Measurements from ENCODE around the gene CSNK2A1. TPM values are rescaled to one million over a fixed set of nuclear protein-coding genes. Genes with fewer than 3 reads are reported as not detected.
A peak's percentile ranks its signal among the peaks of the same experiment; 100 is the strongest.
"Not testable (repeated sequence)": the region's sequence is repeated elsewhere in the genome, so short reads cannot be mapped to it uniquely, and the experiment has no call there.

CSNK2A1 gene
- total and polyA plus RNA-seq, 7 donors = 43.9 to 180 (median 122) TPM

DNA sequence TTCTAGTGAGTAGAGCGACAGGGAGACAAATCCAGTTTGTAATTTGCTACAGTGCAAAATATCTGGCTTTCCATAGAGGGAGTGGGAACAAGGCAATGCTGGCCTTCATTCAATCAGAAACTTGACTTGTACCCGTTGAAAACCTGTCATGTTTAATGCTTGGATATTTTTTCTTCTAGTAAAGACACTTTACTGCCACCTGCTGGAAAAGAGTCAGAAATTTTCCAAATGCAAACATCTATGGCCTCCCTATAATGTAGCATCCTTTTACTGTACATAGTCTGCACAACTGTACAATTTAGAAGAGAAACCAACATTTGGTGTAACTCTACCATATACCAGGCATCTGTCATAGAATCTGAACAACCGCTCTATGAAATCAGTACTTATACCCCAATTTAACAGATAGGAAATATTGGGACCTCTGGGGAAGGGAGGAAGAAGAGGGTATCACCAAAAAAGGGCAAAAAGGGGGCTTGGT lies 64.6 kb downstream of the CSNK2A1 start:
- Histone ChIP-seq H3K4me3 (no peak overlapping the region), H3K4me1 (peaks cover 9% of the 10 kb centered on the region), H3K9me3 (no peaks in the 10 kb centered on the region), H3K27me3 (ENCODE audit: insufficient read depth in 3 of 3, low read length in 2 of 3) (no peaks in the 10 kb centered on the region), H3K36me3 (ENCODE audit: insufficient read depth in 1 of 2, low read depth in 1 of 2) (peaks cover 6 to 38% of the 10 kb centered on the region in 2 donors), H3K27ac (no peak overlapping the region)
- no peak for DNase-seq
- ATAC-seq = peak; percentile 48 to 70 (median 56)
- WGBS, 3 donors = 37 to 52% (median 45%) methylated on average over 3 of the region's 3 CpGs
- intact Hi-C loops (cut with DNase I) = loop anchor here (1.0 to 10.0 kb wide), 4 partner anchors 72 to 125 kb away; partner anchors contain the start of gene RBCK1 (in 2 of the 2)
- TF ChIP-seq, protein P1, sequence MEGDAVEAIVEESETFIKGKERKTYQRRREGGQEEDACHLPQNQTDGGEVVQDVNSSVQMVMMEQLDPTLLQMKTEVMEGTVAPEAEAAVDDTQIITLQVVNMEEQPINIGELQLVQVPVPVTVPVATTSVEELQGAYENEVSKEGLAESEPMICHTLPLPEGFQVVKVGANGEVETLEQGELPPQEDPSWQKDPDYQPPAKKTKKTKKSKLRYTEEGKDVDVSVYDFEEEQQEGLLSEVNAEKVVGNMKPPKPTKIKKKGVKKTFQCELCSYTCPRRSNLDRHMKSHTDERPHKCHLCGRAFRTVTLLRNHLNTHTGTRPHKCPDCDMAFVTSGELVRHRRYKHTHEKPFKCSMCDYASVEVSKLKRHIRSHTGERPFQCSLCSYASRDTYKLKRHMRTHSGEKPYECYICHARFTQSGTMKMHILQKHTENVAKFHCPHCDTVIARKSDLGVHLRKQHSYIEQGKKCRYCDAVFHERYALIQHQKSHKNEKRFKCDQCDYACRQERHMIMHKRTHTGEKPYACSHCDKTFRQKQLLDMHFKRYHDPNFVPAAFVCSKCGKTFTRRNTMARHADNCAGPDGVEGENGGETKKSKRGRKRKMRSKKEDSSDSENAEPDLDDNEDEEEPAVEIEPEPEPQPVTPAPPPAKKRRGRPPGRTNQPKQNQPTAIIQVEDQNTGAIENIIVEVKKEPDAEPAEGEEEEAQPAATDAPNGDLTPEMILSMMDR (IDR thresholded peaks at IDR 0.05) = peak; percentile 66

DNA sequence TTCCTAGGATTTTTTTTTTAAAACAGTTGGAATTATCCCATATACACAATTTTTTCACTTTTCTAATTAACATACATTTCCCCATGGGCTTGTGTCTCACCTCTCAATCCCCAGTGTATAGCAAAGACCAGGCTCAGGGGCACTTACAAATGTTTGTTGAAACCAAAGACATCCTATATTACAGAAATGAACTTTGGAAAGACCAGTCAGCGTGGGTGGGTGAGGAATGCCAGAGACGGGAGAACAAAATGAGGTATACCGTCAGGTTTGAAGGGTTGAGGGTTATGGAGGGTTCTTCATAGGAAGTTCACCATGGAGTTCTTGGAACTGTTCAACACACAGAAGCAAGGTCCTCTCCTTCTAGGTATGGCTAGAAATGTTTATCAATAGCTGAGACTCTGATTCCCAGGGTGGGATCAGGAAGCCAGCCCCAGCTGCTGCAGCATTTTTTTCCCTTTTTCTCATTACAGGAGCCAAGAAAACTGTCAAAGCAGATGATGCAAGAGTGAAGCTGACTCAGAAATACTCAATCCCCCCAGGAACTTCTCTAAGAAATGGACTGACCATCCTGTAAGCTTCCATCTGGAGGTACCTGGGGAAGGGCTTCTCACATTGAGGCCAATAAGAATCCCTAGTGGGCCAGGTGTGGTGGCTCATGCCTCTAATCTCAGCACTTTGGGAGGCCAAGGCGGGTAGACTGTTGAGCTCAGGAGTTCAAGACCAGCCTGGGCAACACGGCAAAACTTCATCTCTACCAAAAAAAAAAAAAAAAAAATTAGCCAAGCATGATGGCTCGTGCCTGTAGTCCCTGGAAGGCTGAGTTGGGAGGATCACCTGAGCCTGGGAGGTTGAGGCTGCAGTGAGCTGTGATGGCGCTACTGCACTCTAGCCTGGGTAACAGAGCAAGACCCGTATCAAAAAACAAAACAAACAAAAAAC lies 65.3 kb downstream of the CSNK2A1 start:
- TF ChIP-seq, protein P1 (IDR thresholded peaks at IDR 0.05) = no peak
- WGBS, 3 donors = 67 to 87% (median 68%) methylated on average over 8 of the region's 8 CpGs
- H3K4me1 ChIP-seq = peaks cover 4% of the 10 kb centered on the region
- DNase-seq (no peak), ATAC-seq (peak in 3 of 4 donors; percentile 13 to 24 (median 19))
- no peak overlapping the region for H3K4me3 ChIP-seq
- intact Hi-C loops (cut with DNase I) = loop anchor here (2.0 to 10.0 kb wide), 3 partner anchors 71 to 123 kb away; partner anchors contain the start of gene RBCK1 (in 2 of the 2)
- no peaks in the 10 kb centered on the region for H3K27me3 ChIP-seq (ENCODE audit: insufficient read depth in 3 of 3, low read length in 2 of 3)
- H3K27ac ChIP-seq = no peak overlapping the region
- H3K36me3 ChIP-seq (ENCODE audit: insufficient read depth in 1 of 2, low read depth in 1 of 2) = peaks cover 6 to 31% of the 10 kb centered on the region in 2 donors
- H3K9me3 ChIP-seq = no peaks in the 10 kb centered on the region

DNA sequence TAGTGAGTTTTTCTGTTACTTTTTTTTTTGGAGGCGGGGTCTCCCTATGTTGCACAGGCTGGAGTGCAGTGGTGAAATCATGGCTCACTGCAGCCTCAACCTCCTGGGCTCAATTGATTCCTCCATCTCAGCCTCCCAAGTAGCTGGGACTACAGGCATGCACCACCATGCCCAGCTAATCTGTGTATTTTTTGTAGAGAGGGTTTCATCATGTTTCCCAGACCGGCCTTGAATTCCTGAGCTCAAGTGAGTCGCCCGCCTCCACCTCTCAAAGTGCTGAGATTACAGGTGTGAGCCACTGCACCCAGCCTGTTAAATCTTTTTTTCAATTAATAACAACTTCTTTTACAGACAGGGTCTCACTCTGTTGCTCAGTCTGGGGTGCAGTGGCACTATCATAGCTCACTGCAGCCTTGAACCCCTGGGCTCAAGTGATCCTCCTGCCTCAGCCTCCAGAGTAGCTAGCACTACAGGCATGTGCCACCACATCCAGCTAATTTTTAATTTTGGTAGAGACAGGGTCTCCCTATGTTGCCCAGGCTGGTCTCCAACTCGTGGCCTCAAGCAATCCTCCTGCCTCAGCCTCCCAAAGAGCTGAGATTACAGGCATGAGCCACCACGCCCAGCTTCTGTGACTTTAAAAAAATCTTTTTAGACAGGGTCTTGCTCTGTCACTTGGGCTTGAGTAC lies 66.9 kb downstream of the CSNK2A1 start:
- H3K9me3 ChIP-seq; H3K27ac ChIP-seq; H3K4me1 ChIP-seq; H3K27me3 ChIP-seq (ENCODE audit: insufficient read depth in 3 of 3, low read length in 2 of 3); H3K4me3 ChIP-seq; ATAC-seq; DNase-seq: not testable (repeated sequence)
- WGBS, 3 donors = 89 to 97% (median 97%) methylated on average over 6 of the region's 6 CpGs
- peaks cover 0 to 16% of the 10 kb centered on the region in 2 donors for H3K36me3 ChIP-seq (ENCODE audit: insufficient read depth in 1 of 2, low read depth in 1 of 2)
- intact Hi-C loops (cut with DNase I) = loop anchor here (5.0 to 10.0 kb wide), 2 partner anchors 69 to 72 kb away; partner anchors contain the start of gene RBCK1 (in 2 of the 2)

DNA sequence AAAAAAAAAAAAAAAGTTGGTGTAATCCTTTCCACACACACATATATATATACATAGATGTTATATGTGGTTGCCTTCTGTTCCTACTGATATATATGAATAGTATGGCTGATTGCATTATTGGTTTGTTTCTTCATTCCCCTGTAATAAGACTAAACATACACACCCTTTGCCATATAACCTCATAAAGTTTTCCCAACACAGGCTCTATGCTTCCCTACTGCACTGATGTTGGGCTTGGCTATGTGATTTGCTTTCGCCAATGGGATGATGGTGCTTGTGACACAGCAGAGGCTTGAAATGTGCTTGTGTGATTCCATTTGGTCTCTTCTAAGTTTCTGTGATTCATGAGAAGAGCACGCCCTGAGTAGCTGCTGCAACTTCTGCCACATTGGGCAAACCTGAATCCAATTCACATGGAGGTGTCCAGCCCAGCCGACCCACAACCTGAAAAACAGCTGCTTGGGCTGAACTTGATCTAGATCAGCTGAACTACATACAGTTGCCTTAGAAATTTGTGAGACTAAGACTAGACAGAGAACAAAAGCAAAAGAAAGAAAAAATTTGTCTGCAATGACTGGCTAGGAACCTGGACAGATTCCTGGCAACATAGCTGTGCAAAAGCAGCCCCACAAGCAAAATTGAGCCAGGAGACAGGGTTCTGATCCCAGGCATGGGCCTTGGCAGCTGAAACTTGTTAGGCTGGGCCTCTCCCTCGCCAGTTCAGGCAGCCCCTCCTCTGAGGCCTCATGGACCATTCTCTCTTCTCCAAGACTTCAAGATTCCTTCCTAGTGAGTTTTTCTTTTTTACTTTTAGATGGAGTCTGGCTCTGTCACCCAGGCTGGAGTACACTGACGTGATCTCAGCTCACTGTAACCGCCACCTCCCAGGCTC lies 67.9 kb downstream of the CSNK2A1 start:
- ATAC-seq (peak in 3 of 4 donors; percentile 21 to 33 (median 32)), DNase-seq (no peak)
- no peaks in the 10 kb centered on the region for H3K9me3 ChIP-seq
- peaks cover 0 to 8% of the 10 kb centered on the region in 2 donors for H3K36me3 ChIP-seq (ENCODE audit: insufficient read depth in 1 of 2, low read depth in 1 of 2)
- TF ChIP-seq, protein P1 (IDR thresholded peaks at IDR 0.05) = no peak
- WGBS, 3 donors = 69 to 77% (median 71%) methylated on average over 6 of the region's 6 CpGs
- H3K27me3 ChIP-seq (ENCODE audit: insufficient read depth in 3 of 3, low read length in 2 of 3) = no peaks in the 10 kb centered on the region
- intact Hi-C loops (cut with DNase I) = loop anchor here (5.0 to 10.0 kb wide), 2 partner anchors 68 to 71 kb away; partner anchors contain the start of gene RBCK1 (in 2 of the 2)
- peaks cover 4% of the 10 kb centered on the region for H3K4me1 ChIP-seq
- H3K4me3 ChIP-seq = no peak overlapping the region
- no peak overlapping the region for H3K27ac ChIP-seq

Data from psoas muscle (tissue), 8 donors.